GM21737 (cell line): ENCODE data around the gene S100A5.

Source experiments
- ATAC-seq: cut with Tn5 transposase; IDR thresholded peaks from one replicate; pipeline ENCODE4 v1.9.1; 2021; ENCODE audit warnings: mild to moderate bottlenecking, moderate library complexity; ENCODE audit not compliant: unreplicated experiment

Gene S100A5

DNA sequence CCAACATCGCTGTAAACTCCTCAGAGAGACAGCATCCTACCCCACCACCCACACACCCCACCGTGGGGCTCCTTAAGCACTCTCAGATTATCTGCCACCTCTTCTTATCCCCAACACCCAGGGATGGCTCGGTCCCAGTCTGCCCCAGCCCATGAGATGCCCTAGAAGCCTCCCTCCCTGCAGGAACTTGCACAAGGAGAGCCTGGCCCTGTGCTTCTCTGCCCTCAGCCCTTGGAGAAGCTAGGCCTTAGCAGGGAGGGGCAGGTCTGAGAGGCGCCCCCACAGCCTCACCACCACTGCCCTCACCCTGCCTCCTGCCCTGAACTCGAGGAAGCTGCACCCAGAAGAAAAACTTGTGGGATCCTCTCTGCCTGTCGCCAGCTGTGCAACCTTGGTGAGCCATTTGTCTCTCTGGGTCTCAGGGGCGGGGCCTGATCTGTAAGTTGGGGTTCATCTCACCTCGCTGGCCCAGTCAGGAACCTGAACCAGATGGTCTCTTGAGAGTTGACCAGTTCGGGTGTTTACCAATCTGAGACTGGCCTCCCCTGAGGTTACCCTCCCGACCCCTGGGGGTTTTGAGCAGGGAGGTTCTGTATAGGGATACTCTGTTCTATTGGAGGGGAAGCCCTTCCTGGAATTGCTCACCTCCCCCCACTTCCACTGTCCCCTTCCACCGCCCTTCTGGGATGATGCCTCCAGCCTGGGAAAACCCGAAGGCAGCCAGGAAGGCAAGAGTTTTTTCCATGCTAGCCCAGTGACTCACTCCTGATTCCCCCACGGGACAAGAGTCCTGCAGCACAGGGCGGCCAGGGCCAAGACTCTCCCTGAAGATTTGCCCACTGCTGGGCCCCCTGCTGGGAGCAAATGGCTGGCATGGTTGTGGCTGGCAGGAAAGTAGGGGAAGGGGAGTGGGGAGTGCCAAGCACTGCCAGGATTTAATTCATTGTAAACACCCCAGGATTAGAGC is 8.3 kb upstream of the S100A5 start, which contains the start of gene S100A3:
Gene S100A3, minus strand, starts transcription at position 537 of the 967 bp plus-strand sequence. CDS start 773 bp downstream, outside the sequence.
- ATAC-seq = no peak

DNA sequence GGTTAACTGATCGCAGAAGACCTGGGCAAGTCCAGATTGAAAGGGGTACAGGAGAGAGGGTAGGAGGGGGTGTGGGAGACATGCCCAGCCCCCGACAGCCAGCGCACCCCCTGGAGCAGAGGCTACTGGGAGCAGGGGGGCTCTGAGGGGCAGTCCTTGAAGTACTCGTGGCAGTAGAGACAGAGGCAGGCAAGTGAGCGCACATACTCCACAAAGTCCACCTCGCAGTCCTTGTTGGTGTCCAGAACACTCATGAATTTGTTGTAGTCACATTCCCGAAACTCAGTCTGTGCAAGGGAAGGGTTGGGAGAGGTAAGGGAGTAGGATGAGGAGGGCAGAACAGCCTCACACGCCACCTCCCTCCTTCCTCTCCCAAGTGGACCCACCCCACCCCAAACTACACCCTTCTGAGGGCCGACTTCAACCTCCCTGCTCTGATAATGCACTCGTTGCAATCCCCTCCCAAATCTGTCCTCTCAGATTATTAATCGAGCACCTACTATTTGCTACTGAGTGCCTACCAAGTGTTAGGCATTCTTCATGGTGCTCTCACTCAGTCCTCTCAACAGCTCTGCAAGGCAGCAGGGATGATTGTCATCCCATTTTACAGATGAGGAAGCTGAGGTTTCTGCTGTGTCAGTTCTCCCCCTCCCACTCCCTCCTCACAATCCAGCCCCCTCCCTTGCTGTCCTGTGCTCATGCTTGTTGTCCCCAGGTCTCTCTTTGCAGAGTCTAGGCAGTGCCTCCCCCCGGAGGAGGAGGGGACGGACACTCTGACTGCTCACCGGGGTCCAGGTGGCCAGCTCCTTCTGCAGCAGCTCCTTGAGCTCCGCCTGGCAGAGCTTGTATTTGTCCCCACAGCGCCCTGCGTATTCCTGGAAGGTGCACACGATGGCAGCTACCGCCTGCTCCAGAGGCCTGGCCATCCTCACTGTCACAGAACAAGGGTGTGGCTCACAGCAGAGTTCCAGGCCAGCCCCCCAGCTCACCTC is 7.1 kb upstream of the S100A5 start:
- ATAC-seq = no peak

DNA sequence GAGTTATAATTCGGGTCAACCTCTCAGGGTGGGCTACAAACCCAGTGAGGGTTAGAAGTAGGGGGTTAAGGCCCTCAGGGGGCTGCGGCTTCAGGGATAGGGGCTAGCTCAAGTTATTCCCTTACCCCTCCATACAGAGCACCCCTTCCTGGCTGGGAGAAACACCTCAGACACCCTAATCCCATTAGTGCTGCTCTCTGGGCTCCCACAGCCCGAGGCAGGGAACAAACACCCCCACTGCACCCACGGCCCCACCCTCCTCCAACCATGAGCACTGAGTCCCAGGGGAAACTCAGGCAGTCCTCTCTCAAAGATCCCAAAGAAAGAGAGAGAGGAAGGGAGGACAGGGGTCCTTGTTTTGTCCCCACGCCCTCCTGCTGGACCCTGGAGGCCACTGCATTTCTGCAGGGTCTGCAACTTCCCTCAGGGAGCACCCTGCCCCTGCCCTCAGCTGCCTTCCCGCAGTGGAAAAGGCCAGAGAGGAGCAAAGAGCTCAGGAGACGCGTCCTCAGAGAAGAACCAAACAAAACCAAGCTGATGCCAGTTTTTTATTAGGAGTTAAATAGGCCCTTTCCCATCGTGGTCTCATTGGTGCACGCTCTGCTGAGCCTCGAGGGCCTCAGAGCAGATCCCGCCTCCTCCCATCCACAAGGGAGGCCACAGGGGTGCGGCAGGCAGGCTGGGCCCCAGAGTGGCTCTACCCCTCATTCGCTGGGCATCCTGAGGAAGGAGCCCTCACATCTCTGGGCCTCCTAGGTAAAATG is 6.2 kb upstream of the S100A5 start:
- no peak for ATAC-seq

DNA sequence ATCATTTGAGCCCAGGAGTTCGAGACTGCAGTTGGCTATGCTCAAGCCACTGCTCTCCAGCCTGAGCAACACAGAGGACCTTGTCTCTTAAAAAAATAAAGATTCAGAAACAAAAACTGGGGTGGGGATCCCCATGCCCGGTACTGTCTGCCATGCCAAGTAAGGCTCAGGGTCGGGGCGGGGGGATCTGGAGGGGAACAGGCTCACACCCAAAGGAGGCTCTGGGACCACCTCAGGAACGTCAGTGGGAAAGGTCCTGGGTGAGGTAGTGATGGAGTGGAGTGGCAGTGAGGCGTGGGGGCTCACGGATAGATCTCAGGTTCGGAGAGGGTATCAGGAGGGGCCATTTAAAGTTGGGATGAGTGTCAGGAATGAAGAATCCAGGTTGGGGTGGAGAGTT is 5.6 kb upstream of the S100A5 start:
- ATAC-seq = no peak

DNA sequence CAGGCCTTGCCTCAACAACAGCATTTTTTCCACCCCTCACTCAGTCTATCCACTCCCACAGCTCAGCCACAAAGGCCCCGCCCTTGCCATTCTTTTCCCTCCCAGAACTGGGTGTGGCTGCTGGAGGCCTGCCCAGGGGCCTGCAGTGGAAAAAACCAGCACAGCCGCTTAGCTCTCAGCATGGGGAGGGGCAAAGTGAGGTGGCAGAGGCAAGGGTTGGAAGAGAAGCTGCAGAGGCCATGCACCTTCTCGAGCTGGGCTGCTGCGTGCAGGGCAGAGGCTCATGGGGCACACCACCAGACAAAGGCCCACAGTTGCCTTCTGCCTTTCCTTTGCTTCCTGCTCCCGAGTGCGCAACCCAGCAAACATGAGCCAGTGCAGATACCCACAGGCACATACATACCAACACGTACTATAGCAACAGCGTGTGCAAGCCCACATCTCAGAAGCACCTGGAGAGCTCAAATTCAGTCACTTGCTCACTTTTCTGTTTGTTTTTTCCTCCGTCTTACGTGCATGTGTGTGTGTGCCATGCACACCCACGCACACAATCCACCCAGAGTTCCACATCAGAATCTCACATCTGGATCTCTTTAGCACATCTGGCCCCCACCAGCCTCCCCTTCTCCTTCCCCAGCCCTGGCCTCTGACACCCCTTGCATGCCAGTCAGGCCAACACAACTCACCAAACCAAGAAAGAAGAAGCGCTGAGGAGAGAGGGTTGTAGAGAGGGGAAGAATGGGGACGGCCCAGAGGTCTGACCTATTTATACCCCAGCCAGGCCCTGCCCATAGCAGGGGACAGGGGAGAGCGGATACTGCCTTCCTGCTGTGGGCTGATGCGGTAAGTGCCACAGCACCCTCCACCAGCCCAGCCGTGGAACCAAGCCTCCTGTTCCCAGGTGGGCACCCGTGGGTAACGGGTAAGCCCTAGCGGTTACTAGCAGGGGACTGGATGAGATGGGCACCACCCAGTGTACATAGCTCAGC is 4.6 kb upstream of the S100A5 start, which contains the start of gene S100A4:
Gene S100A4, minus strand, starts transcription at position 740 of the 989 bp plus-strand sequence. CDS start 1,012 bp downstream, outside the sequence.
- no peak for ATAC-seq

DNA sequence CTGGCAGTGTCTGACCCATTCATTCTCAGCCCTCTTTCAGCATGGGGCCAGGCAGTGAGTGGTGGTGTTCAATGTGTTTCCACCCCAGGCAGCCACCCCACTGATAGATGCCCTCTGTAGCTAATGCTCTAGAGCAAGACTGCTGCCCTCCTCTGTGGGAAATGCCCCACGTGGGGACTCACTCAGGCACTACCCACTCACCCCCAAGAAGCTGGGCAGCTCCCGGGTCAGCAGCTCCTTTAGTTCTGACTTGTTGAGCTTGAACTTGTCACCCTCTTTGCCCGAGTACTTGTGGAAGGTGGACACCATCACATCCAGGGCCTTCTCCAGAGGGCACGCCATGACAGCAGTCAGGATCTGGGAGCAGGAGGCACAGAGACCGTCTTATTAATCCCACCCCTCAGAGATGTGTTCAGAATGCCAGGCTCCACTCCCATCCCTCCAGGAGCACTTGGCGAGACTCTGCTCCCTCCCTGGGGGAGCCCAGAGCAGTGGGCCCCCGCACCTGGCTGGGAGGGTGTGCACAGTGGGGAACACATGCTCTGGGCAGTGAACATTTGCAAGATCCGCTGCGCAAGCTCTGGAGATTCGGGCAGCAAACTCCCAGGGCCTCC is 3.8 kb upstream of the S100A5 start:
- no peak for ATAC-seq

DNA sequence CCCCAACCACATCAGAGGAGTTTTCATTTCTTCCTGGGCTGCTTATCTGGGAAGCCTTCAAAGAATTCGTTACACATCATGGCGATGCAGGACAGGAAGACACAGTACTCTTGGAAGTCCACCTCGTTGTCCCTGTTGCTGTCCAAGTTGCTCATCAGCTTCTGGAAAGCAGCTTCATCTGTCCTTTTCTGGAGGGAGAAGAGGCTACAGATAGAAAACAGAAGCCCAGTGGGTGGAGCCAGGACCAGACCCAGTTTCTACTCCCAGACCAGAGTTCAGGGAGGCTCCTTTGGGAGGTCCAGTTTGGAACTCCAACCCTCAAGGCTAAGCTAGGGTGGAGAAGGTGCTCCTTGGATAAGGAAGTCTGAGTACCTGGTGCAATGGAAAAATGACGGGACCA is 3.0 kb upstream of the S100A5 start:
- ATAC-seq = no peak

DNA sequence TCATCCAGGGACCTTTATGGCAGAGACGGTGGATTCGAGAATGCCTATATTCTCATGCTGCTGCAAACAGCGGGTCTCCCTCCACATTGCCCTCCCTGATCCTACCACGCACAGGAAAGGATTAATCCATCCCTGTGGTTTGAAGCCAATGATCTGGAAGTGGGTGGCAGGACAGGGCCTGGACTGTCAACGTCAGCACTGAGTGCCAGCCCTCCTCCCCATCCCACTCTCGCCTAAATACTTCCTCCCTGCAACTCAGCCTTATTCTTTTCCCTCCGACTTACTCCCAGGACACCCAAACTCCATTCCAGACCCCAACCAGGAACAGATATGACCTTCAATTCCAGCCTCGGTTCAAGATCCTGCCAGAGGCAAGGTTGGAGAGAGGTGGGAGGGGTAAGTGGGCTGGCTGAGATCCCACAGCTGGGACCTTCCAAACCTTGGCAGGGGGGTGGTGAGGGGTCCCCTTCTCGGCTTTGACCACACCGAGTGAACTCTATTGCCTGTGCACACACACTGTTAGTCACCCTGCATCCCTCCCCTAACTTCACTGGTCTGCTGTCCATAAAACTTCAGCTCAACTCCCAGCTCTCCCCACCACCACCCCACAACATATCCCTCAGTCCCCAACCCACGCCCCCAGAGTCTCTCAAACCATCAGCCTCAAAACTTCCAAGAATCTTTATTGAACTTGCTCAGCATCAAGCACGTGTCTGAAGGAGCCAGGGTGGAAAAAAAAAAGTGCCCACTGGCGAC is 2.4 kb upstream of the S100A5 start:
- no peak for ATAC-seq

DNA sequence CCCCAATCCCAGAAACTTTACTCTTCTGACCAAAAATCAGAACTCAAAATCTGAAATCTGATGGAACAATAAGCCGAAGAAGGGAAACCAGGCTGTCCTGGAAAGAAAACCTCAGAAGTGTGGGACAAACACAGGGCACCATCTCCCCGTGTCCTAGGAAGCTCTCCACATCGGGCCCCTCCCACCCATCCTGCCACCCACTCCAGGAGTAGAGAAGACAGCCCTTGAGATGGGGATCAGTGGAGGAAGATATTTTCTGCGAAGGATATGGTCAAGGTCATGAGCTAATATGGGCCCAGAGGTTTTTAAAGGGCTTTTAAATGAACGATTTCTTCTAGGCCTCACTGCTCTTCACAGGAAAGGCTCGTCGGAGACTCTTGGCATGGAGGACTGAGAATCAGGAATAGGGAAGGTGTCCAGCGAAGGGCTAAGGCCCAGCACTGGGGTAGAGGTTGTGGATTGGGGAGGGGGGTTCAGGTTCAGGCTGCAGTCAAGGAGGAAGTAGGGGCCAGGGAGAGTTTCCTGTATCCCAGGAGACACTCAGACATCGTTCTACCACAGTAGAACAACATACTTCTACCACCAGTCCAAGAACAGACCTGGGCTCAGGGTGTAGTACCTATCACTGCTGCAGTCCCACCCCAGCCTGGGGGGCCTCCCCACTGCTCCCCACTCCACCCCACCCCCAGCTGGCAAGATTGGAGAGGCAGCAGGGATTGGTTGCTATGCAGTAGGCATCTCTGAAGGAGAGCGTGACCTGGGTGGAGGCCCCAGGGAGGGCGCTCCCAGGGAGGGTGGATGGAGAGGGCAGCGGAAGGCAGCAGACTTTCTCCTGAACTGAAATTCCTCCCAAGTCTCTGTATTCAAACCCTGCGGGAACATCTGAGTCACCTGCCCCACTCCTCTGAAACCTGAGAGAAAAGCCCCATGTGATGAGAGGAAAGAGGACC is 1.2 kb upstream of the S100A5 start:
- ATAC-seq = no peak

DNA sequence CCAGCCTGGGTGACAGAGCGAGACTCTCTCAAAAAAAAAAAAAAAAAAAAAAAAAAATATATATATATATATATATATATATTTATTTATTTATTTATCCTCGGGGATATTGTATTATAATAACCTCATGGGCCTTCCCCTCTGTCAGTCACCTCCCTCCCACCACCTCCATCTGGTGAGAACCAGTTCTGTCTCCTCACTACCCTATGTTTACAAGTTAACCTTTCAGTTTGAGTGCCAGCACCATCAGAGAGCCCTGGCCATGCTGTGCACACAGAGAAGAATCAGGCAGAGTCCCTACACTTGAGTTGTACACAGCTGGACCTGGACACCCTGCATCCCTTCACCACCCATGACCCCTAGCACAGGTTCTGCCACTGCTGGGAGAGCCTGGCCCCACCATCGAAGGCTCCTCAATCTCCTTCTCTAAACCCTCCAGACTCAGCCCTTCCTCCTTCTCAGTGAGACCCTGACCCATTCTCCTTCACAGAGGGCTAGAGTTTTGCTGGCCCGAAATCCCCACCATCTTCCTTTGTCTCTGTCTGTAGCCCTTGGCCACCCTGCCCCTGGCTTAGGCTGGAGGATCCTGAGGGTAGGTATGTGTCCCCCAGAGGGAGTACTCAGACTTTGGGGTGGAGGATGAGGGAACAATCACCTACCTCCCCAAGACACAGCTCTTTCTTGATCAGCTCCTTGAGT is 1.2 kb downstream of the S100A5 start:
- no peak for ATAC-seq

DNA sequence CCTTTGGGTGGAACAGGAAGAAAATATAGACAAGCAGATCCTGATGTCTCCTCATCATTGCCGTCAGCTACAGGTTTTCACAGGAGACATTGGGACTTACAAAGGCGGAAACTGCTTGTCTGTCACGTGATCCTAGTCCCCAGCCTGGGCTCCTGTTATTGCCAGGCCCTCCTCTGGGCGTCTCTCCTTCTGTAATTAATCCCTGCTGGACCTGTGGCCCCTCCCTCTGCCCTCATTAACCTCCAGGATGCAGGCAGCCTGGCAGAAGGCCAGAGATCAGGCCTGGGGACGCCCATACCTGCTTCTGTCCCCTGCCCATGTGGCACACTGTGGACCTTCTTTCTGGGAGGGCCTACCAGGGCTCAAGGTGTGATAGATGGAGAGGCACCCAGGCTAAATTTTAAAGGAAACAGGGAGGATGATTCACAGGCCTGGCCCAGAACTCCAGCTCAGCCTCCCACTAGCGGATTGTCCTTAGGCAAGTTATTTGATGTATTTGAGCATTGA is 2.4 kb downstream of the S100A5 start:
- ATAC-seq = no peak

DNA sequence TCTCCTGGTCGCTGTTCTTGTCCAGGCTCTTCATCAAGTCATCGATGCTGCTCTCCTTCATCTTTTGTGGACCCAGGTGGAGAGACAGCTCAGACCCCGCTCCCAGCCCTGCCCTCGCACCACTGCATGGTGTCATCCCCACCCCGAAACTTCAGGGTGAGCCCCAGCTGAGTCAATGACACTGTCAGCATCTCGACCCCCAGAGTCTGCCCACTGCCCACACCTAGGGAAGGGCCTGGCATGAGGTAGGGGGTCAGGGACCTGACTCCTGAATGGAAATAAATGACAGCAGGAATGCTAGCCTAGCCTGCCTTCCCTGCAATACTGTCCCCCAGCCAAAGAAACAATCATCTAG is 3.4 kb downstream of the S100A5 start:
- no peak for ATAC-seq

DNA sequence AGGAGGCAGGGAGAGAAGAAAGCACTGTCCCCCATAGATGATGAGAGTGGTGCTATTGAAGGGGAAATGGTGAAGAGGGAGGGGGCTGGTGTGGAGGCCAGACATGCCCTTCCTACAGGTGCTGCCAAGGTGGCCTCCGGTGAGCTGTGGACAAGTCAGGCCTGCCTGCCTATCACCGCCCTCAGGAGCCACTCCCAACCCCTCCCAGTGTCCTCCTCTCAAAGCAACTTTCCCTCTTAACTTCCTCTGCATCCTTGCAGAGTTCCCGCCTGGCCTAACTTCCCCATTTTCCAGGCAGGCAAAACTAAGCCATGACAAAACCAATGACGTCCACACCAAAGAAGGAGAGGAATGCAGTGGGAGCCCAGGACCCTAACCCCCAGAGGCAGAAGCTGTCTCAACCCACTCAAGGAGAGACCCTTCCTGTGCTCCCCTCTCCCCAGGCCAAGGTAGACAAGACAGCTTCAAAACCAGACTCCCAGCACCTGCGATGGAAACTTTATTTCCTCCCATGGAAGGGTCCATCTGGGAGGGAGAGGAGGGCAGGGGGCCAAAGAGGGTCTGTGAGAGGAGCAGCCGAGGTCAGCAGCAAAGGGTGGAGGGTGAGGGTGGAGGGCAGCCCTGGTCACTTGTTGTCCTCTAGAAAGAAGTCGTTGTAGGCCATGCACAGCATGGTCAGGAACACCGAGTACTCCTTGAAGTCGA is 3.9 kb downstream of the S100A5 start:
- ATAC-seq = no peak

DNA sequence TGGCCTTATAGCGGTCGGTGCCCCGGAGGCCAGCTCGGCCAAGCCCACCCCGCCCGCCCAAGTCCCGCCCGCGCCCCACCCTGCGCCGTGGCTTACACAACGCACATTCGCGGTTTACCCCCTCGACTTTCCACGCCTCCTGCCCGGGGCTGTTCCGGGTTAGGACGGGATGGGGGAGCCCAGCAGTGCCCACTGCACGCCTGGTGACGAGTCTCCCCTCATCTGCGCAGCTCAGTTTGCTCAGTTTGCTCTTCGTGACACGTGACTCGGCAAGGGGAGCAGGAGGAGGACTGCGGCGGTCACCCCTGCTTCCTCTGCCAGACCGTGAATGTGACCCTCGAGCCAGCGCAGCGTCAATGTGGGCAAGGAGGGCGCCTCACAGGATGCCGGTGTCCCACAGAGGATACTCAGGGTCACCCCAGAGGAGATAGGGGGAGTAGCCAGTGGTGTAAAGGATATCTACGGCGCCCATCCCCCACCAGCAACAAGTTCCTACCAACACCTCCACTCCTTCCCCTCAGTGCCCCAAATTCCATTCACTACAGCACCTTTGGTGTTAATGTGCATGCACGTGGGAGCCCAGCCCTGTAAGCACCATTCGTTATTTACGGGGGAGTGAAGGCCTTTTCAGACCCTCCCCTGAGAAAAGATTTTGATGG is 4.6 kb downstream of the S100A5 start:
- ATAC-seq = no peak
